ENCODE results near the gene VTI1A.

Gene VTI1A

GRCh38 chr10:112732277-112732921, 285.4 kb downstream of the VTI1A start:
- peaks cover 2% of the 10 kb centered on the region for H3K36me3 ChIP-seq (ENCODE audit: control insufficient read depth, insufficient read depth, low read length)
- H3K9me3 ChIP-seq (ENCODE audit: control insufficient read depth, low read length): no peaks in the 10 kb centered on the region
- no peaks in the 10 kb centered on the region for H3K4me1 ChIP-seq (ENCODE audit: control insufficient read depth, insufficient read depth, low read length, poor library complexity, severe bottlenecking)
- no peak for DNase-seq
- H3K27ac ChIP-seq (ENCODE audit: insufficient read depth, low read length, poor library complexity, severe bottlenecking): no peak overlapping the region
- no peak overlapping the region for H3K4me3 ChIP-seq (ENCODE audit: insufficient read depth, low read depth, low read length, poor library complexity, severe bottlenecking)
- H3K27me3 ChIP-seq (replicated peaks; ENCODE audit: control insufficient read depth, insufficient read depth, low read length, poor library complexity, severe bottlenecking): no peaks in the 10 kb centered on the region

- H3K4me3 ChIP-seq (ENCODE audit: insufficient read depth, low read depth, low read length, poor library complexity, severe bottlenecking): no peak overlapping the region
- H3K27ac ChIP-seq (ENCODE audit: insufficient read depth, low read length, poor library complexity, severe bottlenecking): no peak overlapping the region
- no peaks in the 10 kb centered on the region for H3K27me3 ChIP-seq (replicated peaks; ENCODE audit: control insufficient read depth, insufficient read depth, low read length, poor library complexity, severe bottlenecking)
- no peaks in the 10 kb centered on the region for H3K9me3 ChIP-seq (ENCODE audit: control insufficient read depth, low read length)
- no peaks in the 10 kb centered on the region for H3K4me1 ChIP-seq (ENCODE audit: control insufficient read depth, insufficient read depth, low read length, poor library complexity, severe bottlenecking)
- H3K36me3 ChIP-seq (ENCODE audit: control insufficient read depth, insufficient read depth, low read length): peaks cover 8% of the 10 kb centered on the region
- DNase-seq: no peak
Observed at GRCh38 chr10:112735041-112735695, 288.2 kb downstream of the VTI1A start.

- Histone ChIP-seq H3K36me3 (ENCODE audit: control insufficient read depth, insufficient read depth, low read length) (peaks cover 8% of the 10 kb centered on the region), H3K9me3 (ENCODE audit: control insufficient read depth, low read length) (no peaks in the 10 kb centered on the region), H3K4me3 (ENCODE audit: insufficient read depth, low read depth, low read length, poor library complexity, severe bottlenecking) (no peak overlapping the region), H3K4me1 (ENCODE audit: control insufficient read depth, insufficient read depth, low read length, poor library complexity, severe bottlenecking) (no peaks in the 10 kb centered on the region), H3K27ac (ENCODE audit: insufficient read depth, low read length, poor library complexity, severe bottlenecking) (no peak overlapping the region), H3K27me3 (replicated peaks; ENCODE audit: control insufficient read depth, insufficient read depth, low read length, poor library complexity, severe bottlenecking) (no peaks in the 10 kb centered on the region)
- DNase-seq: no peak
Observed at GRCh38 chr10:112738606-112739591, 291.9 kb downstream of the VTI1A start.

GRCh38 chr10:112739592-112740353, 292.8 kb downstream of the VTI1A start:
- Histone ChIP-seq H3K4me1 (ENCODE audit: control insufficient read depth, insufficient read depth, low read length, poor library complexity, severe bottlenecking) (no peaks in the 10 kb centered on the region), H3K9me3 (ENCODE audit: control insufficient read depth, low read length) (no peaks in the 10 kb centered on the region), H3K27me3 (replicated peaks; ENCODE audit: control insufficient read depth, insufficient read depth, low read length, poor library complexity, severe bottlenecking) (no peaks in the 10 kb centered on the region), H3K36me3 (ENCODE audit: control insufficient read depth, insufficient read depth, low read length) (peaks cover 8% of the 10 kb centered on the region), H3K4me3 (ENCODE audit: insufficient read depth, low read depth, low read length, poor library complexity, severe bottlenecking) (no peak overlapping the region), H3K27ac (ENCODE audit: insufficient read depth, low read length, poor library complexity, severe bottlenecking) (no peak overlapping the region)
- no peak for DNase-seq

- no peaks in the 10 kb centered on the region for H3K9me3 ChIP-seq (ENCODE audit: control insufficient read depth, low read length)
- no peak overlapping the region for H3K27ac ChIP-seq (ENCODE audit: insufficient read depth, low read length, poor library complexity, severe bottlenecking)
- H3K4me3 ChIP-seq (ENCODE audit: insufficient read depth, low read depth, low read length, poor library complexity, severe bottlenecking): no peak overlapping the region
- H3K36me3 ChIP-seq (ENCODE audit: control insufficient read depth, insufficient read depth, low read length): peaks cover 8% of the 10 kb centered on the region
- H3K4me1 ChIP-seq (ENCODE audit: control insufficient read depth, insufficient read depth, low read length, poor library complexity, severe bottlenecking): no peaks in the 10 kb centered on the region
- no peak for DNase-seq
- no peaks in the 10 kb centered on the region for H3K27me3 ChIP-seq (replicated peaks; ENCODE audit: control insufficient read depth, insufficient read depth, low read length, poor library complexity, severe bottlenecking)
Observed at GRCh38 chr10:112741830-112742402, 294.9 kb downstream of the VTI1A start.

- no peaks in the 10 kb centered on the region for H3K27me3 ChIP-seq (replicated peaks; ENCODE audit: control insufficient read depth, insufficient read depth, low read length, poor library complexity, severe bottlenecking)
- no peaks in the 10 kb centered on the region for H3K9me3 ChIP-seq (ENCODE audit: control insufficient read depth, low read length)
- no peak for DNase-seq
Observed at GRCh38 chr10:112744181-112745096, 297.4 kb downstream of the VTI1A start.

GRCh38 chr10:112746329-112746728, 299.3 kb downstream of the VTI1A start:
- DNase-seq: no peak
- Histone ChIP-seq H3K9me3 (ENCODE audit: control insufficient read depth, low read length) (no peaks in the 10 kb centered on the region), H3K27me3 (replicated peaks; ENCODE audit: control insufficient read depth, insufficient read depth, low read length, poor library complexity, severe bottlenecking) (no peaks in the 10 kb centered on the region), H3K4me1 (ENCODE audit: control insufficient read depth, insufficient read depth, low read length, poor library complexity, severe bottlenecking) (no peaks in the 10 kb centered on the region), H3K4me3 (ENCODE audit: insufficient read depth, low read depth, low read length, poor library complexity, severe bottlenecking) (no peak overlapping the region), H3K36me3 (ENCODE audit: control insufficient read depth, insufficient read depth, low read length) (no peaks in the 10 kb centered on the region), H3K27ac (ENCODE audit: insufficient read depth, low read length, poor library complexity, severe bottlenecking) (no peak overlapping the region)

More at GRCh38 chr10:112744181-112745096, 297.4 kb downstream of the VTI1A start:
- H3K27ac ChIP-seq (ENCODE audit: insufficient read depth, low read length, poor library complexity, severe bottlenecking): no peak overlapping the region
- no peak overlapping the region for H3K4me3 ChIP-seq (ENCODE audit: insufficient read depth, low read depth, low read length, poor library complexity, severe bottlenecking)
- no peaks in the 10 kb centered on the region for H3K36me3 ChIP-seq (ENCODE audit: control insufficient read depth, insufficient read depth, low read length)
- H3K4me1 ChIP-seq (ENCODE audit: control insufficient read depth, insufficient read depth, low read length, poor library complexity, severe bottlenecking): no peaks in the 10 kb centered on the region

GRCh38 chr10:112750427-112751167, 303.6 kb downstream of the VTI1A start:
- DNase-seq: no peak
- Histone ChIP-seq H3K27me3 (replicated peaks; ENCODE audit: control insufficient read depth, insufficient read depth, low read length, poor library complexity, severe bottlenecking) (no peaks in the 10 kb centered on the region), H3K4me3 (ENCODE audit: insufficient read depth, low read depth, low read length, poor library complexity, severe bottlenecking) (no peak overlapping the region), H3K27ac (ENCODE audit: insufficient read depth, low read length, poor library complexity, severe bottlenecking) (no peak overlapping the region), H3K4me1 (ENCODE audit: control insufficient read depth, insufficient read depth, low read length, poor library complexity, severe bottlenecking) (no peaks in the 10 kb centered on the region), H3K36me3 (ENCODE audit: control insufficient read depth, insufficient read depth, low read length) (no peaks in the 10 kb centered on the region), H3K9me3 (ENCODE audit: control insufficient read depth, low read length) (no peaks in the 10 kb centered on the region)

Measured in effector memory CD4-positive, alpha-beta T cell (primary cell).